ENCODE measurements around the gene CRTC3. TPM values are rescaled to one million over a fixed set of nuclear protein-coding genes. Genes with fewer than 3 reads are reported as not detected.

Gene CRTC3
- total and polyA plus RNA-seq, 2 donors (not counting 3 experiments of a cell fraction or from before 2014, with no cell fraction given), result 16.2 to 26.4 TPM

GRCh38 chr15:90619468-90619867, 89.7 kb downstream of the CRTC3 start:
- DNase-seq (ENCODE audit: low read depth, low spot score) (no peak), FAIRE-seq (no peak)
- Histone ChIP-seq H3K79me2 (ENCODE audit: control insufficient read depth, insufficient read depth, low read length) (no peaks in the 10 kb centered on the region), H4K20me1 (replicated peaks; ENCODE audit: control insufficient read depth, extremely low read depth, insufficient read depth, low read length) (no peaks in the 10 kb centered on the region), H3K4me2 (ENCODE audit: insufficient read depth, low read length) (no peak overlapping the region), H3K9ac (replicated peaks; ENCODE audit: extremely low read depth, insufficient read depth, low read length) (no peak overlapping the region), H3K27me3 (ENCODE audit: control insufficient read depth in 2 of 2, insufficient read depth in 2 of 2, low read length in 2 of 2) (no peaks in the 10 kb centered on the region), H3K27ac (ENCODE audit: insufficient read depth, low read depth, low read length) (no peak overlapping the region), H3K4me3 (replicated peaks in 1 of 3; ENCODE audit: insufficient read depth in 1 of 3, low read depth in 1 of 3, low read length in 3 of 3) (no peak overlapping the region), H3K9me1 (replicated peaks; ENCODE audit: control insufficient read depth, extremely low read depth, insufficient read depth, low read length) (no peaks in the 10 kb centered on the region), H3K36me3 (ENCODE audit: control insufficient read depth in 2 of 2, extremely low read depth in 1 of 2, insufficient read depth in 2 of 2, low read length in 2 of 2) (peaks cover 0 to 9% of the 10 kb centered on the region in 2 experiments), H3K4me1 (ENCODE audit: control insufficient read depth, extremely low read depth, insufficient read depth, low read length) (peaks cover 5% of the 10 kb centered on the region), H3K9me3 (replicated peaks; ENCODE audit: control insufficient read depth, insufficient read depth, low read length) (no peaks in the 10 kb centered on the region), H2AFZ (ENCODE audit: low read depth, low read length) (no peak overlapping the region)
- intact Hi-C loops (cut with micrococcal nuclease), result no loop called here
- ChIA-PET CTCF (interaction anchor here (1.8 kb wide), 1 partner anchor 15 kb away, joined by 5 read pairs; no protein-coding TSS in a partner anchor), POLR2A (no interaction called here)
- dilution Hi-C loops (cut with MboI; ENCODE audit: extremely low pct_ligation_motif_present, low sequenced_read_pairs), result no loop called here
- no peak for TF ChIP-seq GATA2 (IDR thresholded peaks at IDR 0.05; ENCODE audit: insufficient read depth, insufficient read length, low read depth, low read length)
- no peak for TF ChIP-seq JUN (IDR thresholded peaks at IDR 0.05; ENCODE audit: borderline replicate concordance, insufficient read depth, insufficient read length, low read depth)
- no peak for TF ChIP-seq POLR2AphosphoS5 (IDR thresholded peaks at IDR 0.05; ENCODE audit: insufficient read depth, low read depth, low read length)
- no peak for TF ChIP-seq POLR2A (IDR thresholded peaks at IDR 0.05; ENCODE audit: low read depth, low read length)
- no peak for TF ChIP-seq MYC (IDR thresholded peaks at IDR 0.05; ENCODE audit: low read depth, low read length)
- no peak for TF ChIP-seq FOS (IDR thresholded peaks at IDR 0.05; ENCODE audit: borderline replicate concordance, insufficient read depth, low read length)
- no peak for TF ChIP-seq EZH2 (IDR thresholded peaks at IDR 0.05; ENCODE audit: borderline replicate concordance, low read depth, low read length, severe bottlenecking)
- no peak for TF ChIP-seq CTCF (IDR thresholded peaks at IDR 0.05; ENCODE audit: extremely low read depth in 1 of 2, insufficient read depth in 1 of 2, low read depth in 1 of 2, low read length in 2 of 2)
- no peak for TF ChIP-seq MAX (IDR thresholded peaks at IDR 0.05; ENCODE audit: insufficient read depth, insufficient read length)
- BruUV-seq (replicated peaks), result no TSS peak
